Stimulated activated CD8-positive, alpha-beta memory T cell treated with anti-CD3 and anti-CD28 coated beads, Interleukin-7, amount 100 ng/mL, for 1 hour (primary cell): ENCODE data around the gene ZNF543.
"Not testable (repeated sequence)": the region's sequence is repeated elsewhere in the genome, so short reads cannot be mapped to it uniquely, and the experiment has no call there.

ENCODE experiments used
- DNase-seq, 2 donors: peaks; one replicate each; pipeline ENCODE4 v3.0.0-alpha.2; 2020; ENCODE audit warnings: low read depth in 2 of 2

The ZNF543 gene

GRCh38 chr19:57321116-57321515 lies 844 bp downstream of the ZNF543 start:
- no peak for DNase-seq

- DNase-seq, result no peak
Measured at GRCh38 chr19:57321751-57322150, 1.5 kb downstream of the ZNF543 start.

- no peak for DNase-seq
Measured at GRCh38 chr19:57324992-57325391, 4.7 kb downstream of the ZNF543 start.

- no peak for DNase-seq
Measured at GRCh38 chr19:57327993-57328392, 7.7 kb downstream of the ZNF543 start.

- DNase-seq, result no peak
Measured at GRCh38 chr19:57334191-57334590, 13.9 kb downstream of the ZNF543 start.

DNA sequence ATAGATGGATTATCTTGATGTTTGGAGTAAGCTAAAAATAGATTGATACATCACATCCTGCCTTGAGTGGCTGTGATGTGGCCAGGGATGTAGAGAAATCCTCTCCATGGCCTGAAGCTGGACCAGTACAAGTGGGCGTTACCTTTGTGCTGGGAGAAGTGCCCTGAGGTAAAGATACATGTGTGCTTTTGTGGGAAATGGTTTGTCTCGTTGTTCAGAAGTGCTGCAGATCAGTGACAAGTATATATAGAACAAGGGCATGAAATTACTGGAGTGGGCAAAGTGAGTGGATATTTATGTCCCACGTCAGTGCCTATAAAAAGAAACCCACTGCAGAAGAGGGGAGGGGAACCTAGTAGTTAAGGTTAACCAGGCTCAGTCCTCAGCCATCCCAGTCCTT lies 18.6 kb downstream of the ZNF543 start:
- DNase-seq, result no peak

GRCh38 chr19:57342582-57342981 lies 22.3 kb downstream of the ZNF543 start:
- no peak for DNase-seq

DNA sequence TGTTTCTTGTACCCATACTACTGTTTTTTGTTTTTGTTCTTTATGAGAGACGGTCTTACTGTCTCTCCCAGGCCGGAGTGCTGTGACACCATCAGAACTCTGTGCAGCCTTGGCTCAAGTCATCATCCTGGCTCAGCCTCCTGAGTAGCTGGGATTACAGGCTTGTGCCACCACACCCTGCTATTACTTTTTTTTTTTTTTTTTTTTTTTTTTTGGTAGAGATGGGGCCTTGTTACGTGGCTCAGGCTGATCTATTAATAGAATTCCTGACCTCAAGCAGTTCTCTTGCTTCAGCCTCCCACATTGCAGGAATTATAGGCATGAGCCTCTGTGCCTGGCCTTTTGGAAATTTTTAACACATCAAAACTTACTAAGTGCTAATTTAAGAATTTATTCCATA lies 27.9 kb downstream of the ZNF543 start:
- no peak for DNase-seq

- DNase-seq, result peak; percentile 64 to 66
Measured at GRCh38 chr19:57350877-57351805, 30.9 kb downstream of the ZNF543 start, which contains the start of gene ZNF304. ZNF304 (plus strand) TSS chr19:57351271; CDS start chr19:57351665, 394 bp downstream.

- DNase-seq, result no peak
Measured at GRCh38 chr19:57351867-57352266, 31.6 kb downstream of the ZNF543 start.

DNA sequence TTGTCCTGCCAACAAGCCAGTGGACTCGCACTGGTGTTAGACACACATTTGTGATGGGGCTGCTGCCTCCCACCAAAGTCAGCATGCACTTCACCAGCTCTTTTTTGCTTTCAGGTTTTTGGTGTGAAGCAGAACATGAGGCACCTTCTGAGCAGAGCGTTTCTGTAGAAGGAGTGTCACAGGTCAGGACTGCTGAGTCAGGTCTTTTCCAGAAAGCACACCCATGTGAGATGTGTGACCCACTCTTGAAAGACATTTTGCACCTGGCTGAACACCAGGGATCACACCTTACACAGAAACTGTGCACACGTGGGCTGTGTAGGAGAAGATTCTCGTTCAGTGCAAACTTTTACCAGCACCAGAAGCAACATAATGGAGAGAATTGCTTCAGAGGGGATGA lies 35.6 kb downstream of the ZNF543 start:
- DNase-seq, result no peak

DNA sequence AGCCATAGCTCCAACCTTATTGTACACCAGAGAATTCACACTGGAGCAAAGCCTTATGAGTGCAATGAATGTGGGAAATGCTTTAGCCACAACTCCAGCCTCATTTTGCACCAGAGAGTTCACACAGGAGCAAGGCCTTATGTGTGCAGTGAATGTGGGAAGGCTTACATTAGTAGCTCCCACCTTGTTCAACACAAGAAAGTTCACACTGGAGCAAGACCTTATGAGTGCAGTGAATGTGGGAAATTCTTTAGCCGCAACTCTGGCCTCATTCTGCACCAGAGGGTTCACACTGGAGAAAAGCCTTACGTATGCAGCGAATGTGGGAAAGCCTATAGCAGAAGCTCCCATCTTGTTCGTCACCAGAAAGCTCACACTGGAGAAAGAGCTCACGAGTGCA lies 37.1 kb downstream of the ZNF543 start:
- no peak for DNase-seq

GRCh38 chr19:57359300-57359699 lies 39.0 kb downstream of the ZNF543 start:
- DNase-seq, result no peak

DNA sequence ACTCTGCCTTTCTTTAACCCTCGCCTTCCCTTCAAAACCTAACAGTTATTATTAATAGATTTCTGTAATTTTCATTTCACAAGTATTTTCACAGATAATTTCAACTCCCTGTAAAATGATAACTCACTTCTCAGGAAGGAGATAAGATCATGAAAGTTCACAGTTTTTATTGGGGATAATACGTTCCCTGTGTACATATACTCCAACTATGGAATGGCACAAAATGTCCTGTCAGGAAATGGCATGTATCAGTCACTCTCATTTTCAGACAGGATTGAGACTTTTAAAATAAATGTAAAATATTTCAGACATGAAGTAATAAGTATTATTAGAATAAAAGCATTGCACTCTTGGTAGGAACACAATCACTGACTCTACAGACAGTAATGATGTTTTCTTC lies 42.1 kb downstream of the ZNF543 start:
- no peak for DNase-seq

DNA sequence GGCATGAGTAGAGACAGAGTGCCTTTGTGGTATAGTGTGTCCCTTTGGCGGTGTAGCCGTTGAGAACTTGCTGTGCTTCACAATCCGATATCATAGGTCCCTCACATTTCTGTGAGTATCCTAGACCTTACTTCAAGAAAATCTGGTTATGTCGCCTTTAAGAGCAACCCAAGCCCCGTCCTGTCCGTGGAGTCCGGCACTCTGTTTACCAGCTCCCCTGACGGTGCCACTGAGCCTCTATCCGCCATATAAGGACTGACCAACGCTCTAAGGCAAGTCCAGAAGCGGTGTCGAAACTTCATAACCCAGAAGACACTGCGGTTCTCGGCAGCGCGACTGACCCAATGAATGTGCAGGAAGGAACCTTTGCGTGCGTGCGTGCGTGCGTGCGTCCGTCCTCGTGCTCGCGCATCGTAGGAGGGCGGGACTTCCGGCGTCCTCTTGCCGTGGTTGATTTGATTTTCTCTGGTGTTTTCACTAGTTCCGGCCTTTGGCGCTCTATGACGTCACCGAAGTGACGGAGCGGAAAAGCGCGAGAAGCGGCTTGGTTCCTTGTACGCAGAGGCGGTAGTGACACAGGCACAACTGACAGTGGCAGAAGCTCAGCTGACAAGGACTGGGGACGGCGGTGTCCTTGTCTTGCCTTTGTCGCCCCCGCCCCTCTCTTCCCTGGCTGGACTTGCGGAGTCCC lies 42.9 kb downstream of the ZNF543 start, which contains the start of the genes TRAPPC2B and ZNF547:
Gene TRAPPC2B (plus strand): TSS at position 555 of the 691 bp plus-strand sequence. CDS start 1,283 bp downstream, outside the sequence.
Gene ZNF547 (plus strand): TSS at position 555 of the 691 bp plus-strand sequence. CDS start 5,005 bp downstream, outside the sequence.
- peak; percentile 96 to 98 for DNase-seq

- no peak for DNase-seq
Measured at GRCh38 chr19:57363688-57364181, 43.5 kb downstream of the ZNF543 start.

DNA sequence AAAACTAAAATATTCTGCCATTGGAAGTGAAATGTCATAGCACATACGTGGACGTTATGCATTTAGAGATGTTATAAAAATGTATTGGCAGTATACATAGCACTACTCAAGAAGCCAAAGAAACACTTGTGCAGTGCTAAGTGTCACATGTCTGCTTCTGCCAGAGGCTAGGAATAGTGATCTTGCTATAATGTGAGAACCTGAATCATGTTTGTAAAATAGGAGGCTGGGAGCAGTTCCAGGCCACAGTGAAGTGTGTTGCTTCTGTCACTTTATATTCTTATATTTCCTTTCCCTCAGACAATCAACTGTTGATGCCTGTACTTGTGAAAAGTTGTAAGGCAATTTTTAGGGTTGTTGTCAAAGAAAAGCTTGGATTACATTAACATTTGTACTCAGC lies 46.5 kb downstream of the ZNF543 start:
- DNase-seq, result no peak

DNA sequence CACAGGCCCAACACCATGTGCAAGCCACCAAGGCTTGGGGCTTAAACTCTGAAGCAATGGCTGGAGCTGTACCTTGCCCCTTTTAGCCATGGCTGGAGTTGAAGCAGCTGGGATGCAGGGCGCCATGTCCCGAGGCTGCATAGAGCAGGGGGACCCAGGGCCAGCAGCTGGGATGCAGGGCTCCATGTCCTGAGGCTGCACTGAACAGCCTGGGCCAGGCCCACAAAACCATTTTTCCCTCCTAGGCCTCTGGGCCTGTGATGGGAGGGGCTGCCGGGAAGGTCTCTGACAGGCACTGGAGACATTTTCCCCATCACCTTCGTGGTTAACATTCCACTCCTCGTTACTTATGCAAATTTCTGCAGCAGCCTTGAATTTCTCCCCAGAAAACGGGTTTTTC lies 53.9 kb downstream of the ZNF543 start:
- no peak for DNase-seq

DNA sequence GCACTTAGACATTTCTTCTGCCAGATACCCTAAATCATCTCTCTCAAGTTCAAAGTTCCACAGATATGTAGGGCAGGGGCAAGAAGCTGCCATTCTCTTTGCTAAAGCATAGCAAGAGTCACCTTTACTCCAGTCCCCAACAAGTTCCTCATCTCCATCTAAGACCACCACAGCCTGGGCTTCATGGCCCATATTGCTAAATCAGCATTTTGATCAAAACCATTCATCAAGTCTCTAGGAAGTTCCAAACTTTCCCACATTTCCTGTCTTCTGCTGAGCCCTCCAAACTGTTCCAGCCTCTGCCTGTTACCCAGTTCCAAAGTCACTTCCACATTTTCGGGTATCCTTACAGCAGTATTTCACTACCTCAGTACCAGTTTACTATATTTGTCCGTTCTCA lies 54.4 kb downstream of the ZNF543 start:
- not testable (repeated sequence) for DNase-seq

DNA sequence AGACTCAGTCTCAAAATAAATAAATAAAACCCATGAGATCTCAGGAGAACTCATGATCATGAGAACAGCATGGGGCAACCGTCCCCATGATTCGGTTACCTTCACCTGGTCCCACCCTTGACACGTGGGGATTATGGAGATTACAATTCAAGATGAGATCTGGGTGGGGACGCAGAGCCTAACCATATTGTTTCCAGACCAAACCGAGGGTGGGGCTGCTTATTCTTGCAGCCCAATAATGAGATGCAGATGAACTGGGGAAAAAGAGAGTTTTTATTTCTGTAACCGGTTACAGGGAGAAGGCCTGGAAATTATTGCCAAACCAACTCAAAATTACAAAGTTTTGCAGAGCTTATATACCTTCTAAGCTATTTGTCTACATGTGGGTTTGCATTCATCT lies 55.9 kb downstream of the ZNF543 start:
- DNase-seq, result no peak

GRCh38 chr19:57377498-57378146 lies 57.4 kb downstream of the ZNF543 start:
- DNase-seq, result no peak
